SIG-M5 (cell line): ENCODE results near the gene BRWD1.

ENCODE experiments used
- DNase-seq: peaks from one replicate; lab custom pipeline; 2025; lab: John Stamatoyannopoulos, UW

The BRWD1 gene

DNA sequence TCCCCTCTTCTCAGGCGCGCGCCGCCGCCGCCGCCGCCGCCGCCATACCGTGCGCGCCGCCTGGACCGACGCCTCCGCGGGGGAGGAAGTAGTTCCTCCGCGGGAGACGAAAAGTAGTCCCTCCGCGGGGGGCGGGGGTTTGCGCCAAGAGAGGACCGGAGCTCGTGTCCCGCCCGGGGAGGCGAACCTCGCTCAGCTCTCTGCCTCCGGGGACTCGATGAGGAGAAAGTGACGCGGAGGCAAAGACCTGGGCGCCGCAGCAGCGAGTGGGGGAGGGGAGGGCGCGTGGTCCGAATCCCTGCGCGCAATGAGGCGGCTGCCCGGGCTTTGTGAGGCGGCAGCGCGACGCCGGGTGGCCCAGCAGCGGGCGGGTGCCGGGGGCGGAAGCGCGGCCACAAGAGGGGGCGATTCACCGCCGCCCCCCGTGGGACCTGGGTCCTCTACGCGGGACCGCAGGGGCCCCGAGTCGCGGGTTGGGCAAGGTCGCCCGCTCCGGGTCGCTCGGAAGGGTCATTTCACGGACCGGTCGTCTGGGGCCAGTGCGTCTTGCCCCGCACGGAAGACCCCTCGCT is at the start of gene BRWD1:
Gene BRWD1 (minus strand): TSS at position 62 of the 572 bp plus-strand sequence. CDS start 141 bp downstream, outside the sequence.
- DNase-seq, result no peak

- no peak for DNase-seq
Observed at GRCh38 chr21:39362733-39363132, 49.3 kb upstream of the BRWD1 start.

GRCh38 chr21:39359382-39359781 is 46.0 kb upstream of the BRWD1 start:
- DNase-seq, result no peak

- no peak for DNase-seq
Observed at GRCh38 chr21:39353295-39353694, 39.9 kb upstream of the BRWD1 start.

- DNase-seq, result no peak
Observed at GRCh38 chr21:39350094-39351005, 36.9 kb upstream of the BRWD1 start.

- DNase-seq, result peak; percentile 77
Observed at GRCh38 chr21:39349211-39350093, 36.0 kb upstream of the BRWD1 start.

- DNase-seq, result peak; percentile 32
Observed at GRCh38 chr21:39348355-39349210, 35.2 kb upstream of the BRWD1 start, which contains the start of gene HMGN1. TSS of gene HMGN1 (minus strand) at chr21:39349088. CDS start at chr21:39348917, 171 bp downstream.

- DNase-seq, result no peak
Observed at GRCh38 chr21:39348040-39348354, 34.6 kb upstream of the BRWD1 start.

DNA sequence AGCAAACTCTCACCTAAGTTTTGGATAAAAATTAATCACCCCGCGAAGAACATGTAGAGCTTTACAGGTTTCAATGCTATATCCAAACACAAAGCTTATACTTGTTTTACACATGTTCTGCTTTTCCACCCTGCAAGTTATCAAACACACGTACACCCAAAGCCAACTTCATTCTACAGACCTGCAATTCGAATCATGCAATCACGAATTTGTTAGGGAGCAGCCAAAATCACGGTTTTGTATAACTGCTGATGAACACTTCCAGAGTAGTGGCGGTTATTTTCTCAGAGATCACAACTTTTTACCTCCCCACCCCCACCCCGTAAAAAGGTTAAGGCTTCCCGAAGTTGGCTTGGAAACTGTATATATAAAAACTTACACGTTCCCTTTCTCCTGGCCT is 34.1 kb upstream of the BRWD1 start:
- DNase-seq, result no peak

DNA sequence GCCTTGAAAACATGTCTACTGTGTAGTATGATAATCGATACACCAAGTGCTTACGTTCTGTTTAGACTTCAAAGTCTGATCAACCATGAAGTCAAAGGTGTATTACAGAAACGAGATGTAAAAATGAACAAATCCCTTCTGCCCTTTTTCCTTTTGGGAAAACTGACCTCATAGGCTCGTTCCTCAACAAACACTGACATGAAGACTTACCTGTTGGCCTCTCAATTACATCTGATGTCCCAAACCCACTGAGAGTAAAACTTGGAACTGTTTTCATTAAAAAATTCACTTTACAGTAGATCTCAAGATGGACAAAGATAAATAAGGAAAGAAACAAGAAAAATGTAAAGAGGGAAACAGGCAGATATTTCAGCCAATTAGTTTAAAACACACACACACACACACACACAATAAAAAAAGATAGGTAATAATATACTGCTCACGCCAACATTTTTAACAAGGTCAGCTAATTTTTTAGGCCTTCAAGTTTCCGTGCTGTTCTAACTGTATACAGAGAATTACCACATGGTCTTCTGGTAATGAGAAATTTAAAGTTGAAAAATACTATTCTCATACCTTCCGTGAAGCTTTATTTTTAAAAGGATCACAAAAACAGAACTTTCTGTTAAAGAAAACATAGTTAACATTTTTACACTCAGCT is 33.4 kb upstream of the BRWD1 start:
- DNase-seq, result no peak

DNA sequence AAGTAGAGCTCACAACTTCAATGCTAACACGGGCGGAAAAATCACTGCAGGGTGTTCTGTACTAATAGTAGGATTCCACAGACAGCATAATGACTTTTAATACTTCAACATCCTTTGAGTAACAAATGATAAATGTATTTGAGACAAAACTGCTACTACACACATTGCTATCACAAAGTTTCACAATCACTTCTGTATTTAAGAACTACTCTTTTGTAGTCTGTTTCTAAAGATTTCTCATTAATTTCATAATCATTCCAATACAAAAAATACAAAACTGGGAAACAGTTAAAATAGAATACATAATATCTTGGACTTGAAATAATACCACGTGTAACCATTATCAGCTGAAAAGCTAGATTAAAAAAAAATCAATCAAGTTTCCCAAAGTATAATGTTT is 32.8 kb upstream of the BRWD1 start:
- no peak for DNase-seq

DNA sequence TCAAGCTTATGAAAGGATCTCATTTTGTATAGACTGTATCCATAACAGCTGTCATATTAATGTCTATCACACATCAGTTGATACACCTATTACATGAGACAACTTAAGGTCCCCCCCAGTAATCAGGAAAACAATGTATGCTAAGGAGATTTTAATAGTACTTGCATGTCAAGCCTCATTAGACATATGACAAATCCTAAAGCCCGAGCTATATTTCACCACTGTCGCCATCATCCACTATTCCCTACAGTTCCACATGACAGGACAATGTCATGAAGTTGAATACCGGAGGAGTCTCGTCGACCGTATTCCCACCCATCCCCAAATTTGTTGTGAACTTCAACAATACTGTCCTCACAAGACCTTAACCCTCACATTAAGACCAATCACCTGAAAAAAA is 32.0 kb upstream of the BRWD1 start:
- DNase-seq, result no peak

DNA sequence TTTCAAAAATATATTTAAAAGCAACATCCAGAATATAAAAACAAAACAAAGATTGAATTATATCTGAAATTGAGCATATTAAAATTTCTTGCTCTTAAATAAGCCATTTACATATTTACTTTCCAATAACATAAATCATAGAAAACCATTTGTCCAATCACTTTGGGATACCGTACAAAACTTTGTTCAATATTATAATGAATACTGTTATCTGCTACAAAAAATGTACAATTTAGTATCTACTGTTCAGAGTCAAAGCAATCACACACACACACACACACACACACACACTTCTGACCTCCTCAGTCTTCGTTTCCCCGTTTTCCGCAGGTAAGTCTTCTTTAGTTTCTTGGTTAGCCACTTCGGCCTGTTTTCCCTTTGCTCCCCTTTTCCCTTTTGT is 31.4 kb upstream of the BRWD1 start:
- DNase-seq, result no peak

- DNase-seq, result no peak
Observed at GRCh38 chr21:39341249-39341923, 28.0 kb upstream of the BRWD1 start.

- no peak for DNase-seq
Observed at GRCh38 chr21:39340687-39341086, 27.3 kb upstream of the BRWD1 start.

DNA sequence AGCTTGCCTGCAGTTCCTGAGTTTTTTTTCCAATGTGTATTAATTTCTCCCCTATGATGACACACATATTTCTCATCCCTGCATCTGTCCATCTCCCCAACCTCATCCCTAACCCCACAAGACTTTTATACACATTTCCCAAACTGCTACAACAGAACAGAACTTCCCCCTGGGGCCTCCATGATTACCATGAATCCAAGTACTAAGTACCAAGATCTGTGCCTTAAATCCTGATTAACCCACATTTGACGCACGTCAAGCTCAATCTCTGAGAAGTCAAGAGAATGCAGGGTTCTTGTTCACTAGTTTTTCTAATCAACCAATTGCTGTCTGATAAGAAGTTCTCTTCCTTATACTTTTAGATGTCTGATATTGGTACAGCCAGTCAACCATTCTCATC is 25.8 kb upstream of the BRWD1 start:
- DNase-seq, result no peak

DNA sequence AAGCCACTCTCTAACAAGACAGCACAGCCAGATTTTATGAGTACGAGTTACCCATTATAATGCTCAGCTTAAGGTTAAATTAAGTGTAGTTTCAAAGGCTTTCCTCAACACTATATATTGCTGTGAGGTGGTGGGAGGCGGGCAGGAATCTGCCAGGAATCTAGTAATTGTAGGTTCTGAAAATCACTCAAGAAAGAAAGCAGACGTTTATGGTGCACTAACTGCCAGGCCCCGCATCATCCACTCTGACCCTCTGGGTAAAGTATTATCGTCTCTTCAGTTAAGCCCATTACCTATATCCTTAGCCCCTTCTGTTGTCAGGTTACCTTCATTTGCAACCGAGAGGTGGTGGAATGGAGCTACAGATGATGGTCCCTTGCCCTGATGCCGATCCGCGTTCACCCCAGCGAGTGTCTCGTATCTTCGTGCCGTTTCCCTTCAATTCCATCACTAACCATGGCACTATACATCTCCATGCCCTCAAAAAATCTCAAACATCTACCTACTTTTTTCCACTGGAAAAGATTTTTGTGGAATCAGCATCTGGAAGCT is 23.1 kb upstream of the BRWD1 start:
- DNase-seq, result no peak

GRCh38 chr21:39334611-39335010 is 21.2 kb upstream of the BRWD1 start:
- DNase-seq, result no peak

DNA sequence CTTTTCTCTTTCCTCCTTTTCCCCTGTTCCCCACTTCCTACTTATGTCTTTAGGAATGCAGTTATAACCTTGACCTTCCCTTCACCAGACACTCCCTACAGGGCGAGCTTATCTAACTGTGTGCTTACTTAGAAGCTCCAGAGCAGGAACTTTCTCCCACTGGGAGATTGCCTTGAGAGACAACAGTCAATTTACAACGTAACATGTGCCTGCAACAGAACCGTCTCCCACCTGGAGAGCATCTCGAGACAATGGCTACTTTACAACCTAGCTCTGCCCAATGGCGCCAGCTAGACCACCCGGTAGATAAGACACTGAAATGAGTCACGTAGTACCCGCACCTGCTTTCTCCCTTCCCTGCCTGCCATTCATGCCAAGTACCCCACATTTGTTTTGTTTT is 18.7 kb upstream of the BRWD1 start:
- no peak for DNase-seq

- DNase-seq, result no peak
Observed at GRCh38 chr21:39330001-39330400, 16.6 kb upstream of the BRWD1 start.
